Measurements from ENCODE around the gene HIGD1A.

DNA sequence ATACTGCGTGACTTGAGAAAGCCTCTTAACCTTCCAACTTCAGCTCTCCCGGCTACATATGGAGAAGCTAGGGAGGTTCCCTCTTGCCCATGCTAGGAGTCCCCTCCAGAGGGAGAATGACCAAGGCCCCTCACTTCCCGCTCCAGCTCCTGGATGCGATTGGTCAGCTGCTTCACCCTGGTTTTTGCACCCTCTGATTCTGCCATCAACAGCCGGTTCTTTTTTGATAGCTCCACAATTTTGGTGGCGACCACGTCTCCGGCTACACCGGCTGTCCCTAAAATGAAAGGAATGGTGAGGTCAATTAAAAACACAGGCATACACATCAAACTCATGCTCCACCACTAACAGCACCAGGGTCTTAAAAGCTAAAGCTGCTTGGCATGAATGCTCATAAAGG lies 51.8 kb downstream of the HIGD1A start:
- TF ChIP-seq, protein P1, sequence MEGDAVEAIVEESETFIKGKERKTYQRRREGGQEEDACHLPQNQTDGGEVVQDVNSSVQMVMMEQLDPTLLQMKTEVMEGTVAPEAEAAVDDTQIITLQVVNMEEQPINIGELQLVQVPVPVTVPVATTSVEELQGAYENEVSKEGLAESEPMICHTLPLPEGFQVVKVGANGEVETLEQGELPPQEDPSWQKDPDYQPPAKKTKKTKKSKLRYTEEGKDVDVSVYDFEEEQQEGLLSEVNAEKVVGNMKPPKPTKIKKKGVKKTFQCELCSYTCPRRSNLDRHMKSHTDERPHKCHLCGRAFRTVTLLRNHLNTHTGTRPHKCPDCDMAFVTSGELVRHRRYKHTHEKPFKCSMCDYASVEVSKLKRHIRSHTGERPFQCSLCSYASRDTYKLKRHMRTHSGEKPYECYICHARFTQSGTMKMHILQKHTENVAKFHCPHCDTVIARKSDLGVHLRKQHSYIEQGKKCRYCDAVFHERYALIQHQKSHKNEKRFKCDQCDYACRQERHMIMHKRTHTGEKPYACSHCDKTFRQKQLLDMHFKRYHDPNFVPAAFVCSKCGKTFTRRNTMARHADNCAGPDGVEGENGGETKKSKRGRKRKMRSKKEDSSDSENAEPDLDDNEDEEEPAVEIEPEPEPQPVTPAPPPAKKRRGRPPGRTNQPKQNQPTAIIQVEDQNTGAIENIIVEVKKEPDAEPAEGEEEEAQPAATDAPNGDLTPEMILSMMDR (IDR thresholded peaks at IDR 0.05; ENCODE audit: low read length) = no peak
- TF ChIP-seq EZH2phosphoT487 (IDR thresholded peaks at IDR 0.05; ENCODE audit: low read length) = no peak

Measured in MM.1S (cell line).